ENCODE results near the gene CRTC3. TPM values are rescaled to one million over a fixed set of nuclear protein-coding genes. Genes with fewer than 3 reads are reported as not detected.
A peak's percentile ranks its signal among the peaks of the same experiment; 100 is the strongest.
"Not testable (repeated sequence)": the region's sequence is repeated elsewhere in the genome, so short reads cannot be mapped to it uniquely, and the experiment has no call there.

CRTC3 gene
- polyA plus RNA-seq, 1 donor from 2014 or later, result 25.9 TPM

DNA sequence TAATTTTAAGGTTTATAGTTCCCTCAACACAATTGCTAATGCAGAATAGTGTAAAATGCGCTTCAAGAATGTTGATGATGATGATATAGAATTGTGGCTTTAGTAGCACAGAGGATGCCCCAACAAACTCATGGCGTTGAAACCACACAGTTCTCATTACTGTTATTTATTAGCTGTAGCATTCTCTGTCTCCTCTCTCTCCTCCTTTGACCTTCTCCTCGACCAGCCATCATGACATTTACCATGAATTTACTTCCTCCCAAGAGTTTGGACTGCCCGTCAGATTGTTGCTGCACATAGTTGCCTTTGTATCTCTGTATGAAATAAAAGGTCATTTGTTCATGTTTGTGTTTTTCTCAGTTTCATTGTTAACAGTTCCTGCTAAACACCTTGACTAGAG lies 27.8 kb upstream of the CRTC3 start:
- no peaks in the 10 kb centered on the region for H3K9me3 Mint-ChIP-seq
- peaks cover 3% of the 10 kb centered on the region for H3K36me3 Mint-ChIP-seq
- peaks cover 0 to 1% (median 0%) of the 10 kb centered on the region in 3 donors for H3K4me1 Mint-ChIP-seq
- no peak overlapping the region for H3K4me3 Mint-ChIP-seq
- no peak overlapping the region for H3K27ac Mint-ChIP-seq
- H3K27me3 Mint-ChIP-seq, result no peaks in the 10 kb centered on the region

DNA sequence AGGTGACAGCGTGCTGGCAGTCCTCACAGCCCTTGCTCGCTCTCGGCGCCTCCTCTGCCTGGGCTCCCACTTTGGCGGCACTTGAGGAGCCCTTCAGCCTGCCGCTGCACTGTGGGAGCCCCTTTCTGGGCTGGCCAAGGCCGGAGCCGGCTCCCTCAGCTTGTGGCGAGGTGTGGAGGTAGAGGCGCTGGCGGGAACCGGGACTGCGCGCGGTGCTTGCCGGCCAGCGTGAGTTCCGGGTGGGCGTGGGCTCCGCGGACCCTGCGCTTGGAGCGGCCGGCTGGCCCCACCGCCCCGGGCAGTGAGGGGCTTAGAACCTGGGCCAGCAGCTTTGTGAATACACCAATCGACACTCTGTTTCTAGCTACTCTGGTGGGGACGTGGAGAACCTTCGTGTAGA lies 18.9 kb upstream of the CRTC3 start:
- not testable (repeated sequence) for H3K4me3 Mint-ChIP-seq, H3K27ac Mint-ChIP-seq, H3K27me3 Mint-ChIP-seq, H3K36me3 Mint-ChIP-seq, H3K9me3 Mint-ChIP-seq, H3K4me1 Mint-ChIP-seq

DNA sequence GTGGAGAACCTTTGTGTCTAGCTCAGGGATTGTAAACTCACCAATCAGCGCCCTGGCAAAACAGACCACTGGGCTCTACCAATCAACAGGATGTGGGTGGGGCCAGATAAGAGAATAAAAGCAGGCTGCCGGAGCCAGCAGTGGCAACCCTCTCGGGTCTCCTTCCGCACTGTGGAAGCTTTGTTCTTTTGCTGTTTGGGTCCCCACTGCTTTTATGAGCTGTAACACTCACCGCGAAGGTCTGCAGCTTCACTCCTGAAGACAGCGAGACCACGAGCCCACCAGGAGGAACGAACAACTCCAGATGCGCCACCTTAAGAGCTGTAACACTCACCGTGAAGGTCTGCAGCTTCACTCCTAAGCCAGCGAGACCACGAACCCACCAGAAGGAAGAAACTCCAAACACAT lies 18.5 kb upstream of the CRTC3 start:
- not testable (repeated sequence) for H3K36me3 Mint-ChIP-seq, H3K4me1 Mint-ChIP-seq, H3K27ac Mint-ChIP-seq, H3K27me3 Mint-ChIP-seq, H3K9me3 Mint-ChIP-seq
- H3K4me3 Mint-ChIP-seq, result peak overlapping the region in 1 of 4 donors; percentile 41

DNA sequence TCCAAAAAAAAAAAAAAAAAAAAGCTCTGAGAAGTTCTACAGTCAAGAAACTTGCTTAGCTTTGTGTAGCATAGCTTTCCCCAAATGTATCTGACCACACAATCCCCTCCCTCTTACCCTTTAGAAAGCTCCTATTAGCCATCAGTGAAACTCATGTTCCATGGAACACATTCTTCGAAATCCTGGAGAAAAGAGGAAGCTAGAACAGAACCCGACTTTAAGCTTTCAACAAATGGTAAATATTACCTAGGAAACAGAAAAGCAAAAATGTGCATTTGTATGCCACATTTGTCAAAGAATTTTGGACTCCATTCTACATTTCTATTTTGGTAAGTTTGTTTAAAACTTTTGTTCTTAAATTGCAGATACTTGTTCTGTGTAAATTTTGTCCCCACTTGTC lies 17.4 kb upstream of the CRTC3 start:
- no peaks in the 10 kb centered on the region for H3K27me3 Mint-ChIP-seq
- no peaks in the 10 kb centered on the region for H3K9me3 Mint-ChIP-seq
- H3K36me3 Mint-ChIP-seq, result no peaks in the 10 kb centered on the region
- peaks cover 0 to 4% (median 0%) of the 10 kb centered on the region in 3 donors for H3K4me1 Mint-ChIP-seq
- H3K27ac Mint-ChIP-seq, result no peak overlapping the region
- no peak overlapping the region for H3K4me3 Mint-ChIP-seq

DNA sequence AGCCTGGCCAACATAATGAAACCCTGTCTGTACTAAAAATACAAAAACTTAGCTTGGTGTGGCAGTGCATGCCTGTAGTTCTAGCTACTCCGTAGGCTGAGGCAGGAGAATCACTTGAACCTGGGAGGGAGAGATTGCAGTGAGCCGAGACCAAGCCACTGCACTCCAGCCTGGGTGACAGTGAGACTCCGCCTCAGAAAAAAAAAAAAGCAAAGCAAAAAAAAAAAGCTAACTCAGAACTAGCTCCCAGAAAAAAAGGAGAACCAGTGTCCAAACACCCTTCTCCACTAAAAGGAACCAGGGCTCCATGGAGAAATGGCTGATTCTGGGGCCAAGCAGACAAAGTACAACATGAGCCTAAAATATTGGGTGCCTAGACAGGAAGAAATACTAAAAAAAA lies 16.7 kb upstream of the CRTC3 start:
- Mint-ChIP-seq H3K27ac (no peak overlapping the region), H3K27me3 (no peaks in the 10 kb centered on the region), H3K4me3 (no peak overlapping the region), H3K9me3 (no peaks in the 10 kb centered on the region), H3K36me3 (no peaks in the 10 kb centered on the region), H3K4me1 (peaks cover 0 to 4% (median 0%) of the 10 kb centered on the region in 3 donors)

DNA sequence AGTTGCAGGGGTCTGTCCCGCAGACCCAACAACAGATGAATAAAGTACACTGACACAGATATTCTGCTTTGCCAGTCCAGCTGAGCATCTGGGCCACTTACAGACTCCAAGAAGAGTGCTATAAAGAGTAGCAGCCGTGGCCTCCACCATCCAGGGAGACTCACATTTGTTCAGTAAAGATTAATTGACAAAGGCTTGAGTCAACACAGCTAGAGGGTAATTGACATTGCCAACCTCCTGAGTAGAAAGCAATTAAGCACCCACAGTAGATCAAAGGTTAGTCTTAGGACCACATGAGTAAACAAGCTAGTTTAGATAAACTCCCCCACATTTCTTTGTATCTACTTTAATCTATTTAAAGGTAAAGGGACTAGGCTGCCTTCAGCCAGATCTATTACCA lies 16.3 kb upstream of the CRTC3 start:
- Mint-ChIP-seq H3K4me3 (no peak overlapping the region), H3K27ac (no peak overlapping the region), H3K36me3 (no peaks in the 10 kb centered on the region), H3K4me1 (peaks cover 0 to 4% (median 0%) of the 10 kb centered on the region in 3 donors), H3K27me3 (no peaks in the 10 kb centered on the region), H3K9me3 (no peaks in the 10 kb centered on the region)

DNA sequence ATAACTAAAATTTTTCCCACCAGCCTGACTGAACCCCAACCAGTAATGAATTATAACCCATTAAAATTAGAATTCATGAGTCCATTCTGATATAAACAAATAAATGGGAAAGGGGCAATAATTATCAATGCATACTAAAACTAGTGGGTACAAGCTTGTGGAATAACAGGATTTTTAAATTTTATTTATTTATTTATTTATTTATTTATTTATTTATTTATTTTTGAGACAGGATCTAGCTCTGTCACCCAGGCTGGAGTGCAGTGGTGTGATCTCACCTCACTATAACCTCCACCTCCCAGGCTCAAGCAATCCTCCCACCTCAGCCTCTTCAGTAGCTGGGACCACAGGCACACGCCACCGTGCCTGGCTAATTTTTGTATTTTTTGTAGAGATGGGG lies 15.8 kb upstream of the CRTC3 start:
- H3K4me1 Mint-ChIP-seq, H3K4me3 Mint-ChIP-seq, H3K36me3 Mint-ChIP-seq, H3K27ac Mint-ChIP-seq, H3K27me3 Mint-ChIP-seq, H3K9me3 Mint-ChIP-seq: not testable (repeated sequence)

DNA sequence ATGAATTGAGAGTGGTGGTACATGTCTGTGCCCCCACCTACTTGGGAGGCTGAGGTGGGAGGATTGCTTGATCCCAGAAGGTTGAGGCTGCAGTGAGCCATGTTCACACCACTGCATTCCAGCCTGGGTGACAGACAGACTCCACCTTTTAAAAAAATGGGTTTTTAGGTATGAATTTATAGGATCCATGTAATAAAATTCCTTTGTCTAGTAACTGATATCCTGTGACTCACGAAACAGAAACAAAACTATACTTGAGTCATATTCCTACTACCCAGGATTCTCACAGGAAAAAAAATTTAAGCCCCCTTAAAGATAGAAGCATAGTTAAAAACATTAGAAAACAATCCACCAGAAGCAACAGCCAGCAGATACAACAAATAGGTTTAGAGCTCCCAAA lies 10.0 kb upstream of the CRTC3 start:
- Mint-ChIP-seq H3K27ac (peak overlapping the region in 1 of 3 donors; percentile 35), H3K9me3 (no peaks in the 10 kb centered on the region), H3K36me3 (peaks cover 2% of the 10 kb centered on the region), H3K4me3 (no peak overlapping the region), H3K4me1 (peaks cover 0 to 8% (median 2%) of the 10 kb centered on the region in 3 donors), H3K27me3 (no peaks in the 10 kb centered on the region)

DNA sequence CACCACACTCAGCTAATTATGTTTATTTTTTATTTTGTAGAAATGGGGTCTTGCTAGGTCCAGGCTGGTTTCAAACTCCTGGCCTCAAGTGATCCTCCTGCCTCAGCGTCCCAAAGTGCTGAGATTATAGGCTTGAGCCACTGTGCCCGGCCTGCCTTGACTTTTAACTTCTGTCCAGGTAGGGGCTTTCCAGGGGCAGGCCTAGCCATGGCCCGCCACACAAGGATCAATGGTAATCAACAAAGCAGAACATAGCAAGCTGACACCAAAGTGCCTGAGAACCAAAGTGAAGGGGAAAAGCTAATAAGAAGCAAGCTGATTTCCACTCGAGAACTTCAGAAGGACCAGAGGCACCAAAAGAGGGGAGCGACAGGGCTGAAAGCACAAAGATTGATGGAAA lies 9.4 kb upstream of the CRTC3 start:
- Mint-ChIP-seq H3K27me3 (no peaks in the 10 kb centered on the region), H3K27ac (no peak overlapping the region), H3K9me3 (no peaks in the 10 kb centered on the region), H3K4me1 (peaks cover 0 to 8% (median 2%) of the 10 kb centered on the region in 3 donors), H3K4me3 (no peak overlapping the region), H3K36me3 (peaks cover 2% of the 10 kb centered on the region)

DNA sequence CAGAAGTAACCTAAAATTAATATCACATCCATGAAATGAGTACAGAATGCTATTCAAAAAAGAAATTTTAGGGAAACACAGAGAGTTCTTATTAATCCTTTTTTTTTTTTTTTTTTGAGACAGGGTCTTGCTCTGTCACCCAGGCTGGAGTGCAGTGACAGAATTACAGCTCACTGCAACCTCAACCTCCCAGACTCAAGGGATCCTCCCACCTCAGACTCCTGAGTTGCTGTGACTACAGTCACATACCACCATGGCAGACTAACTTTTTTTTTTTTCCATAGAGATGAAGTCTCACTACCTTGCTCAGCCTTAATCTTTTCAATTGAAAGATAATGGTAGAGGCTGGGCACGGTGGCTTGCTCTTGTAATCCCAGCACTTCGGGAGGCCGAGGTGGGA lies 6.3 kb upstream of the CRTC3 start:
- peaks cover 2 to 6% (median 2%) of the 10 kb centered on the region in 3 donors for H3K4me1 Mint-ChIP-seq

DNA sequence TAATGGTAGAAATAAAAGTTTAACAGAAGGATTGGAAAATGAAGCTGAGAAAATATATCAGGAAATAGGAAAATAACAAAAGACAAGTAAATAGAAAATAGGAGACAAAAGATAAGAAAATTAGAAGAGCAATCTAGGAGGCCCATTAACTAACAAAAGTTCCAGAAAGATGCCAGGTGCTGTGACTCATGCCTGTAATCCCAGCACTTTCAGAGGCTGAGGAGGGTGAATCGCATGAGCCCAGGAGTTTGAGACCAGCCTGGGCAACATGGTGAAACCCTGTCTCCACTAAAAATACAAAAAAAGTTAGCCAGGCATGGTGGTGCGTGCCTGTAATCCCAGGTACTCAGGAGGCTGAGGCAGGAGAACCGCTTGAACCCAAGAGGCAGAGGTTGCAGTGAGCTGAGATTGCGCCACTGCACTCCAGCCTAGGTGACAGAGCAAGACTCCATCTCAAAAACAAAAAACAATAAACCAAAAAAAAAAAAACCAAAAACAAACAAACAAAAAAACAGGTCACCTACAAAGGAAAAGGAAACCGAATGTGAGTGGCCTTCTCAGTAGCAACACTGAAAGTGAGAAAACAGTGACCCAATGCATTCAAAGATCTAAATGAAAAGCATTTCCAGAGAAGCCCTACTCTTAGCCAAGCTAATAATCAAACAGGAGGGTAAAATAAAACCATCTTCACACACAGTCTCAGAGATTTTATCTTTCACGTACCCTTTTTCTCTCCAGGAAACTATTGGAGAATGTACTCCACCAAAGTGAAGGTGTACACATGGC lies 5.5 kb upstream of the CRTC3 start:
- H3K36me3 Mint-ChIP-seq, H3K27me3 Mint-ChIP-seq, H3K4me1 Mint-ChIP-seq, H3K9me3 Mint-ChIP-seq: not testable (repeated sequence)
- Mint-ChIP-seq H3K4me3 (peak overlapping the region in 2 of 4 donors; percentile 38 to 68), H3K27ac (peak overlapping the region in 1 of 3 donors; percentile 85)

More for the DNA sequence above, 6.3 kb upstream of the CRTC3 start:
- Mint-ChIP-seq H3K27me3 (no peaks in the 10 kb centered on the region), H3K4me3 (no peak overlapping the region), H3K9me3 (no peaks in the 10 kb centered on the region), H3K36me3 (peaks cover 2% of the 10 kb centered on the region), H3K27ac (no peak overlapping the region)

DNA sequence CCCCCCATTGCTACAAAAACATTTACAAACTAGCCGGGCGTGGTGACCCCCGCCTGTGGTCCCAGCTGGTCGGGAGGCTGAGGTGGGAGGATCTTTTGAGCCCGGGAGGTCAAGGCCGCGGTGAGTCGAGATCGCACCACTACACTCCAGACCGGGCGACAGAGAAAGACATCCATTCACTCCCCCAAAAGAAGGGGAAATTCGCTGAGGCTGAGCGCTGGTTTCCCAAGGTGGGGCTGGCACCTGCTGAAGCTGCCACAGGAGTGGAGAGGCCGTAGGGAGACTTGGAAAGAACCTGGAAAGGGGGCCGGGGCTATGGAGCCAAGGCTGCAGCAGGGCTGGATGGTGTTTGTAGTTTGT lies 732 bp upstream of the CRTC3 start:
- Mint-ChIP-seq H3K36me3 (no peaks in the 10 kb centered on the region), H3K9me3 (no peaks in the 10 kb centered on the region), H3K4me1 (peaks cover 22 to 34% (median 28%) of the 10 kb centered on the region in 3 donors), H3K4me3 (peak overlapping the region; percentile 72 to 98 (median 93)), H3K27me3 (no peaks in the 10 kb centered on the region), H3K27ac (peak overlapping the region in 2 of 3 donors; percentile 3 to 67)

DNA sequence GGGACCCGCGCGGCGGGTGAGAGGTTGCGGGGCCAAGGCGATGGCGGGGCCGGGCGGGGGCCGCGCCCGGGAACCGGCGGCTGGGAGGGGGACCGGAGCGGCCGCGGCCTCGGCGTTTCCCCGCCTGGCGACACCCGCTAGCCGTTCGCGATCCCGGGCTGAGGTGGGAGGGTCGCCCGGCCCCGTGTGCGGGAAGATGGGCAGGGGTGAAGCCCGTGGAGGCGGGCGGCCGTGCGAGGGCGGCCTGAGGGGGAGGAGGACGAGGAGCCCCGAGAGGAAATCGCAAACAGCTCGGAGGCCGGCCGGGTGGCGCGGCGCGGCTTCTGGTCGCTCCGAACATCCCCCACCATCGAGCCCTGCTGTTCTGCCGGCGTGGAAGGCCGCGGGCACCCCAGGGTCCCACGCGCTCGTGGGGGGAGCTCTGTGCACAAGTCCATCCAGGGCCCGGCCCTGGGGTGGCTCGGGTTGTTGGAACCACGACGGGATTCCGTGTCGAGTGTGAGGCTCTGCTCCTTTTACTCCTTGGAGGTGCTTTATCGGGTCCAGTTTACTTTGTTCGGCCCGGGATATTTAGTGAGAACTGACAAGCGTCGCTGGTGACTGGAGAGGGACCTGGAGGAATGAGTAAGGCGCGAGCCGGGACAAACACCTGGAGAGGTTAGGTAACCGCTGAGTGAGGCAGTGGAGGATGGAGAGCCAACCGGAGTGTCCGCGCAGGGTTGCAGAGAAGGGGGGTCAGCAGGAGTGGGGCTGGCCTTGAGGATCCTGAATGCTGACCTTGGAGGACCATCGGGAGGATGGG lies 728 bp downstream of the CRTC3 start:
- Mint-ChIP-seq H3K27ac (peak overlapping the region in 2 of 3 donors; percentile 13 to 54), H3K27me3 (no peaks in the 10 kb centered on the region), H3K36me3 (no peaks in the 10 kb centered on the region), H3K4me1 (peaks cover 30 to 39% (median 36%) of the 10 kb centered on the region in 3 donors), H3K9me3 (no peaks in the 10 kb centered on the region), H3K4me3 (peak overlapping the region; percentile 88 to 98 (median 96))

DNA sequence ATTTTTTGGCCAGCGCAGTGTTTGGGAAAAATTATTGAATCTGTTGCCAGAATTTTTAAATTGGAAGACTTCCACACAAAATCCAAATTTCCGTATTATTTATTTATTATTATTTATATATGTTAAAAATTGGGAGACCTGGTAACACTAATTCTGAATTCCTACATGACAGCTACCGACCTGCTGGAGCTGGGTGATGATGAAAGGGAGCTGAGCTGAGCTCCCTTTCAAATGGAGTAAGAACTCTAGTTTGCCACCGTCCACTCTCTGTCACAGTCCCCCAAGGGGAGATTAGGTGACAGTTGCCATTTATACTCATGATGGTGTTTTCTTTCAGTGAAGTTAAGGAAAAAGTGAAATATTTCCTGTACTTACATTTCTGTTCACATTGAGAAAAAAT lies 1.4 kb downstream of the CRTC3 start:
- Mint-ChIP-seq H3K4me1 (peaks cover 30 to 44% (median 41%) of the 10 kb centered on the region in 3 donors), H3K27me3 (no peaks in the 10 kb centered on the region), H3K9me3 (no peaks in the 10 kb centered on the region), H3K36me3 (no peaks in the 10 kb centered on the region), H3K27ac (peak overlapping the region in 1 of 3 donors; percentile 80), H3K4me3 (peak overlapping the region; percentile 88 to 98 (median 96))

DNA sequence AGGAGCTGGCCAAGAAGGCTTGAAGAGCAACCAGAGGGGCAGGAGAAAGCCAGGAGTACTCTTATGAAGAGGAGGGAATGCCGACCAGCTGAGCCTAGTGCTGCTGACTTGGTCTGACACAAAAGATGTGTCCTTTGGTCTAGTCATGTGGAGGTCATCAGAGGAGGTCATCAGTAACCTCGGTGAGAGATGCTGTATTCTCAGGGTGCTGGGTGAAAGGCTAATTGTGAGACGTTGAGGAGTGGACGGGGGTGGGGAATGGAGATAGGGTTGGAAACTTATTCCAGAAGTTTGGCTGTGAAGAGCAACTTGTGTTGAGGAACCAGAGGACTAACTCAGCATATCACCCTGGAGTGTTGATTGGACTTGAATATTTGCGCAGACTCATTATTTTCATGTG lies 5.5 kb downstream of the CRTC3 start:
- Mint-ChIP-seq H3K4me3 (peak overlapping the region in 1 of 4 donors; percentile 46), H3K27me3 (no peaks in the 10 kb centered on the region), H3K9me3 (no peaks in the 10 kb centered on the region), H3K27ac (peak overlapping the region in 1 of 3 donors; percentile 7), H3K4me1 (peaks cover 29 to 54% (median 42%) of the 10 kb centered on the region in 3 donors), H3K36me3 (no peaks in the 10 kb centered on the region)
